ENCODE measurements around the gene TSHZ2.

TSHZ2 gene

DNA sequence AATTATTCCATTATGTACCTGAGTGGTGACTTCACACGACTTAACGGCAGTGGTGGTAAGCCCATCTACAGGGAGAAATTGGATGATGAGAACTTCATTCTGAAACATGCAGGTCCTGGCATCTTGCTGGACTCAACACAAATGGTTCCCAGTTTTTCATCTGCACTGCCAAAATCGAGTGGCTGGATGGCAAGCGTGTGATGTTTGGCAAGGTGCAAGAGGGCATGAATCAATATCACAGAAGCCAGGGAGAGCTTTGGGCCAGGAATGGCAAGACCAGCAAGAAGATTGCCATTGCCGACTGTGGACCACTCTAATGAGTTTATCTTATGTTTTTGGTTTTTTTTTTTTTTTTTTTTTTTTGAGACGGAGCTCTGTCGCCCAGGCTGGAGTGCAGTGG lies 449.2 kb downstream of the TSHZ2 start:
- TF ChIP-seq, protein P1, sequence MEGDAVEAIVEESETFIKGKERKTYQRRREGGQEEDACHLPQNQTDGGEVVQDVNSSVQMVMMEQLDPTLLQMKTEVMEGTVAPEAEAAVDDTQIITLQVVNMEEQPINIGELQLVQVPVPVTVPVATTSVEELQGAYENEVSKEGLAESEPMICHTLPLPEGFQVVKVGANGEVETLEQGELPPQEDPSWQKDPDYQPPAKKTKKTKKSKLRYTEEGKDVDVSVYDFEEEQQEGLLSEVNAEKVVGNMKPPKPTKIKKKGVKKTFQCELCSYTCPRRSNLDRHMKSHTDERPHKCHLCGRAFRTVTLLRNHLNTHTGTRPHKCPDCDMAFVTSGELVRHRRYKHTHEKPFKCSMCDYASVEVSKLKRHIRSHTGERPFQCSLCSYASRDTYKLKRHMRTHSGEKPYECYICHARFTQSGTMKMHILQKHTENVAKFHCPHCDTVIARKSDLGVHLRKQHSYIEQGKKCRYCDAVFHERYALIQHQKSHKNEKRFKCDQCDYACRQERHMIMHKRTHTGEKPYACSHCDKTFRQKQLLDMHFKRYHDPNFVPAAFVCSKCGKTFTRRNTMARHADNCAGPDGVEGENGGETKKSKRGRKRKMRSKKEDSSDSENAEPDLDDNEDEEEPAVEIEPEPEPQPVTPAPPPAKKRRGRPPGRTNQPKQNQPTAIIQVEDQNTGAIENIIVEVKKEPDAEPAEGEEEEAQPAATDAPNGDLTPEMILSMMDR (IDR thresholded peaks at IDR 0.05; ENCODE audit: insufficient read depth, low read length, missing control alignments), result no peak
- DNase-seq (ENCODE audit: low read depth, low spot score), result no peak
- H3K4me3 ChIP-seq (ENCODE audit: low read depth, low read length), result no peak overlapping the region
- CTCF ChIA-PET, result no interaction called here
- POLR2A ChIA-PET, result no interaction called here

DNA sequence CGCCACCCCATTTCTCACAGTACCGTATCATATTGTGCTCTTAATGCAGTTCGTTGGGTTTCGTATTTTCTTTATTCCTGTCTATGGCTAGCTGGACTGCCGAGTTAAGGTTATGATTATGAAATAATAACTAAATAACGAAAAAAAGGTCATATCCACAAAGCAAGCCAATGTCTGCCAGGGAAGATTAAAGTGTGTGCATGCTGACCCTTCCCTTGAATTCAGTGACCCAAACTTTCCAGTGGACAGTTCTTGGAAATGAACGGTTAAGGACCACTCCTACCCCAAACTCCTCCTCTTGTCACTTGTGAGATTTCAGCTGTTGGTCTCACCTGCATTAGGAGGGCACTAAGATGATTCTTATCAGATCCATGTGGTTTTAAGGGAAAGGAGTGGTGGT lies 449.9 kb downstream of the TSHZ2 start:
- DNase-seq (ENCODE audit: low read depth, low spot score), result no peak
- ChIA-PET CTCF (no interaction called here), POLR2A (no interaction called here)
- TF ChIP-seq, protein P1 (IDR thresholded peaks at IDR 0.05; ENCODE audit: insufficient read depth, low read length, missing control alignments), result no peak
- no peak overlapping the region for H3K4me3 ChIP-seq (ENCODE audit: low read depth, low read length)

DNA sequence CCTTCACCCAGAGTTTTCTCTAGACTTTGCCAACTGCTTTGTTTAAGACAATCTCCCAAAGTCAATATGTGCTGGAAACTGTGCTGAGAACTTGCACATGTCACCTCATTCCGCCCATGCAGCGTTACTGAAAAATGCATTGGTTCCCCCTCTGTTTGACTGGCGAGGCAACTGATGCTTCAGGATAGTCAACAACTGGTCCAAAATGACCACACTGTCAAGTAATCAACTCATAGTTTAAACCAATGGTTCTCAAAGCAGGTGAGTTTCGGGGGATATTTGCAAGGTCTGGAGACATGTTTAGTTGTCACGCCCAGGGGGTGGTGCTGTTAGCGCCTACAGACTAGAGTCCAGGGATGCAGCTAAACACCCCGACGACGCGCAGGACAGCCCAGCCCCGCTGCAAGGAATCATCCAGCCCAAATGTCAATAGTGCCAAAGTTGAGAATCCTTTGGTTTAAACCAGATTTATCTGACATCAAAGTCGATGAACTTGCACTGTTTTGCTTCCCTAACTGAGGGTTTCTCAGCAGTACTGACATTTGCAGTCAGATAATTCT lies 451.5 kb downstream of the TSHZ2 start:
- ChIA-PET CTCF (no interaction called here), POLR2A (no interaction called here)
- TF ChIP-seq, protein P1 (IDR thresholded peaks at IDR 0.05; ENCODE audit: insufficient read depth, low read length, missing control alignments), result no peak
- no peak for DNase-seq (ENCODE audit: low read depth, low spot score)
- no peak overlapping the region for H3K4me3 ChIP-seq (ENCODE audit: low read depth, low read length)

DNA sequence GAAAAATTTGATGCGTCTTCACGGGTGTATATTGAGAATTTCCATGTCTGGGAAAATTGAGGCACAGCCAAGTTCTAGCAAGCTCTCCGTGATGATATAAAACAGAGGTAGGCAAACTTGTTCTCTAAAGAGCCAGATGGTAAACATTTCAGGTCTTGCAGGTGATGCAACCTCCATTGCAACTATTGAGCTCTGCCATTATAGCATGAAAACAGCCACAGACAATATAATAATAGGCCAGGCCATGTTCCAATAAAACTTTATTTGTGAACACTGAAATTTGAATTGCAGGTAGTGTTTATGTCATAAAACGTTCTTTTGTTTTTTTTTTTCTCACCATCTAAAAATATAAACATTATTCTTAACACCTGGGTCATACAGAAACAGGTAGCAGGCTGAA lies 453.3 kb downstream of the TSHZ2 start:
- DNase-seq (ENCODE audit: low read depth, low spot score), result no peak
- POLR2A ChIA-PET, result no interaction called here
- TF ChIP-seq, protein P1 (IDR thresholded peaks at IDR 0.05; ENCODE audit: insufficient read depth, low read length, missing control alignments), result no peak
- no peak overlapping the region for H3K4me3 ChIP-seq (ENCODE audit: low read depth, low read length)
- CTCF ChIA-PET, result no interaction called here

DNA sequence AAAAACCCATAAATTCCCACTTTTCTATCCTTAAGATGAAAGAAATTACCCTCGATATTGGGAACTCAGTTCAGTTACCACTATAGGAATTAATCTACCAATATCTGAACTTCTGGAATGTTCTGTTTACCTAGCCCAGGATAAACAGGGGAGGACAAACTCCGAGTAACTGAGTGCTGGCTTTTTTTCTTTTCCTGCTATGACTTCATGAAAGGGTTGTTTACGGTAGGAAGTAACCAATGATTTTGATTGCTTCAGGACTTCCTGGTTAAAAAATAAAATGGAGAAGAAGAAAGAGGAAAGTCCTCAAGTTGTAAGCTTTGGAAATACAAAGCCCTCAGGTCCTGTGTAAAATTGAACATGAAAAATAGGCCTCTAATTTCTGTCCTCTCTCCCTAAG lies 453.8 kb downstream of the TSHZ2 start:
- ChIA-PET POLR2A (no interaction called here), CTCF (no interaction called here)
- DNase-seq (ENCODE audit: low read depth, low spot score), result no peak
- TF ChIP-seq, protein P1 (IDR thresholded peaks at IDR 0.05; ENCODE audit: insufficient read depth, low read length, missing control alignments), result no peak
- H3K4me3 ChIP-seq (ENCODE audit: low read depth, low read length), result no peak overlapping the region

DNA sequence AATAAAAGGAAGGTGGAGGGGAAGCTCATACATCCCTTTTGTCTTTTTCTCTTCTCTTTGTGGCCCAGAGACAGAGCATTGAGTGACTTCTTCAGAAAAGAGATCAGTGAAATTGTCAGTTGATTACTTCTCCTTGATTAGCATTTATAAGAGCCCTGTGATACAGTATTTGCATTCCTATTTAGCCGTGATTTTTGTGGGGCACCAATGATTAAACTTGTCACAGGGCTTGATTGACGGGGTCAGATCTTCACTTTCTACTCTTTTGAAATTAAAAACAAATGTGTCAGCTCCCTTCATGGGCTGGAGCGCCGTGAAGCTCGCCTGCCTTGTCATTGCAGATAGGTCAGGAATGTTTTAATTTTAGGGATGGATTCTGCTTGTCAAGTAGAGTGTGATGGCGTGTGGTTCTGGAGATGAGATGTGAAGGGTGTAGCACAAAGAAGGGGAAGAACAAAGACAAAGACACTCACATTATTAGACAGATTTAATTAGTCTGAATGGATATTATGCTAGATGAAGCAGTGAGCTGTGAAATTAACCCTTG lies 454.7 kb downstream of the TSHZ2 start:
- TF ChIP-seq, protein P1 (IDR thresholded peaks at IDR 0.05; ENCODE audit: insufficient read depth, low read length, missing control alignments), result no peak
- DNase-seq (ENCODE audit: low read depth, low spot score), result no peak
- ChIA-PET CTCF (no interaction called here), POLR2A (no interaction called here)
- no peak overlapping the region for H3K4me3 ChIP-seq (ENCODE audit: low read depth, low read length)

Data from AG04449 (cell line).